Measurements from ENCODE around the gene CYFIP2. TPM values are rescaled to one million over a fixed set of nuclear protein-coding genes. Genes with fewer than 3 reads are reported as not detected.

CYFIP2 gene
- total RNA-seq, 1 experiment from 2014 or later = 45.1 TPM

DNA sequence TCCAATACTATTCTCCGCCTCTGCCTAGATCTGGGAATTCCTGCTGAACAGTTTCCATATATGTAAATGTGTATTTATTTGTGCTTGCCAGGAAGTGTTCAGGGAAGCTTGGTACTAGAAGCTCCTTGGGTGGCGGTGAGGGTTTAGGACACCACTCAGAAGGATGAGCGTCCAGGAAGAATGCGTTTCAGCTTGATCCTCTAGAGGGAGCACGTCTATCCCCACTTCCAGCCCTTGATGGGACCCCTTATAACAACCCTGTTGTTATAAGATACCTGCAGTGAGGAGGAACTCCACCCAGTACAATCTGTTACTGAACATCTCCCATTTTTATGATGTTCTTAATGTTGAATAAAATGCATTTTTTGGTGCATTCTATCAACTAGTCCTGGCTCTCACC, 88.9 kb downstream of the CYFIP2 start:
- H3K27ac ChIP-seq (ENCODE audit: low read depth, low read length) = no peak overlapping the region
- no peak for DNase-seq (ENCODE audit: low read depth, low spot score)
- no peak overlapping the region for H3K4me2 ChIP-seq (ENCODE audit: low read length)
- H3K9ac ChIP-seq (ENCODE audit: low read length) = no peak overlapping the region
- TF ChIP-seq RAD21 (IDR thresholded peaks at IDR 0.05; ENCODE audit: low read depth) = peak; percentile 42; the same call in 1 of the 2 replicates
- TF ChIP-seq FOSL1 (IDR thresholded peaks at IDR 0.05; ENCODE audit: low read depth) = no peak
- TF ChIP-seq, protein P1, sequence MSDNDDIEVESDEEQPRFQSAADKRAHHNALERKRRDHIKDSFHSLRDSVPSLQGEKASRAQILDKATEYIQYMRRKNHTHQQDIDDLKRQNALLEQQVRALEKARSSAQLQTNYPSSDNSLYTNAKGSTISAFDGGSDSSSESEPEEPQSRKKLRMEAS (IDR thresholded peaks at IDR 0.05) = no peak
- TF ChIP-seq, protein P2, sequence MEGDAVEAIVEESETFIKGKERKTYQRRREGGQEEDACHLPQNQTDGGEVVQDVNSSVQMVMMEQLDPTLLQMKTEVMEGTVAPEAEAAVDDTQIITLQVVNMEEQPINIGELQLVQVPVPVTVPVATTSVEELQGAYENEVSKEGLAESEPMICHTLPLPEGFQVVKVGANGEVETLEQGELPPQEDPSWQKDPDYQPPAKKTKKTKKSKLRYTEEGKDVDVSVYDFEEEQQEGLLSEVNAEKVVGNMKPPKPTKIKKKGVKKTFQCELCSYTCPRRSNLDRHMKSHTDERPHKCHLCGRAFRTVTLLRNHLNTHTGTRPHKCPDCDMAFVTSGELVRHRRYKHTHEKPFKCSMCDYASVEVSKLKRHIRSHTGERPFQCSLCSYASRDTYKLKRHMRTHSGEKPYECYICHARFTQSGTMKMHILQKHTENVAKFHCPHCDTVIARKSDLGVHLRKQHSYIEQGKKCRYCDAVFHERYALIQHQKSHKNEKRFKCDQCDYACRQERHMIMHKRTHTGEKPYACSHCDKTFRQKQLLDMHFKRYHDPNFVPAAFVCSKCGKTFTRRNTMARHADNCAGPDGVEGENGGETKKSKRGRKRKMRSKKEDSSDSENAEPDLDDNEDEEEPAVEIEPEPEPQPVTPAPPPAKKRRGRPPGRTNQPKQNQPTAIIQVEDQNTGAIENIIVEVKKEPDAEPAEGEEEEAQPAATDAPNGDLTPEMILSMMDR (IDR thresholded peaks at IDR 0.05 in 2 of 3, conservative IDR thresholded peaks at IDR 0.05 in 1 of 3; ENCODE audit: borderline replicate concordance in 1 of 3, insufficient read depth in 1 of 3, low read depth in 2 of 3, low read length in 2 of 3) = peak; percentile 33 to 75 (median 72); a peak in 5 of 6 replicates
- TF ChIP-seq POLR2AphosphoS5 (IDR thresholded peaks at IDR 0.05; ENCODE audit: low read depth, low read length) = no peak
- no peak for TF ChIP-seq SP1 (IDR thresholded peaks at IDR 0.05; ENCODE audit: low read depth)
- TF ChIP-seq TCF7L2 (IDR thresholded peaks at IDR 0.05; ENCODE audit: borderline replicate concordance, extremely low read depth, insufficient read depth, insufficient read length) = no peak
- H3K4me3 ChIP-seq (replicated peaks in 1 of 2; ENCODE audit: low read depth in 1 of 2, low read length in 2 of 2) = no peak overlapping the region
- no peaks in the 10 kb centered on the region for H3K36me3 ChIP-seq (ENCODE audit: control insufficient read depth in 1 of 2, insufficient read depth in 2 of 2, low read length in 2 of 2)
- POLR2A ChIA-PET = no interaction called here
- no peaks in the 10 kb centered on the region for H4K20me1 ChIP-seq (ENCODE audit: insufficient read depth)
- H3K9me3 ChIP-seq (ENCODE audit: control insufficient read depth in 1 of 2, insufficient read depth in 1 of 2, low read depth in 1 of 2, low read length in 2 of 2) = no peaks in the 10 kb centered on the region
- RAD21 ChIA-PET (ENCODE audit: low non-redundant PET in 1 of 2, low total read pairs in 2 of 2, uncharacterized antibody in 2 of 2, unreplicated experiment in 2 of 2) = no interaction called here
- CTCF ChIA-PET = interaction anchor here (0.6 to 2.2 kb wide), 7 partner anchors 9 to 123 kb away, joined by 3 to 8 read pairs (median 3); no protein-coding TSS in a partner anchor
- no TSS peak for BruUV-seq (replicated peaks)
- H3K27me3 ChIP-seq (ENCODE audit: insufficient read depth, low read length) = no peaks in the 10 kb centered on the region
- peak; percentile 92 for ATAC-seq
- no peaks in the 10 kb centered on the region for H3K4me1 ChIP-seq (ENCODE audit: control insufficient read depth in 1 of 2, insufficient read depth in 2 of 2, low read length in 2 of 2)
- intact Hi-C loops (cut with micrococcal nuclease) = no loop called here
- H3K9me2 ChIP-seq (ENCODE audit: insufficient read depth) = no peaks in the 10 kb centered on the region
- H3K79me2 ChIP-seq (ENCODE audit: insufficient read depth, low read length) = no peaks in the 10 kb centered on the region
- H2AFZ ChIP-seq (ENCODE audit: low read depth, low read length, poor library complexity, severe bottlenecking) = no peak overlapping the region

DNA sequence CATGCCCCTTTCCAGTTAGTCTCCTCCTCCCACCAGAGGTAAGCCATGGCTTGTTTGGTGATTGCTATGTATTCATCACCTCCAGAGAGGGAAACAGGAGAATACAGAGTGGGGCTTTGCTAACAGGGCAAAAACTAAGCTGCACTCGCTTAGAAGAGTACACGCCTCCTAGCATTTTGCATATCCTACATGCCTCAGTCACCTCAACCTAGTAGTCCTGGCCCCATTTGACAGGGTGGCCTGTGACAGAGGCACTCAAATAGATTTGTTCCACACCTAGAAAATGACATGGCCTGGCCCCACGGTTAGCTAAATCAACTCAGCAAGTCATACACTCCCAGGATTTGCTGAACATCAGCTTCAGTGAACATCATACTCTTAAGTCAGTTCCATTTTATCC, 90.7 kb downstream of the CYFIP2 start:
- no peak for TF ChIP-seq POLR2AphosphoS5 (IDR thresholded peaks at IDR 0.05; ENCODE audit: low read depth, low read length)
- no peak for TF ChIP-seq SP1 (IDR thresholded peaks at IDR 0.05; ENCODE audit: low read depth)
- TF ChIP-seq CEBPB (IDR thresholded peaks at IDR 0.05; ENCODE audit: low read depth) = no peak
- TF ChIP-seq, protein P2 (IDR thresholded peaks at IDR 0.05 in 2 of 3, conservative IDR thresholded peaks at IDR 0.05 in 1 of 3; ENCODE audit: borderline replicate concordance in 1 of 3, insufficient read depth in 1 of 3, low read depth in 2 of 3, low read length in 2 of 3) = no peak
- no peaks in the 10 kb centered on the region; a peak in 1 of 4 replicates for H3K36me3 ChIP-seq (ENCODE audit: control insufficient read depth in 1 of 2, insufficient read depth in 2 of 2, low read length in 2 of 2)
- no peaks in the 10 kb centered on the region for H3K27me3 ChIP-seq (ENCODE audit: insufficient read depth, low read length)
- H2AFZ ChIP-seq (ENCODE audit: low read depth, low read length, poor library complexity, severe bottlenecking) = no peak overlapping the region
- H3K4me3 ChIP-seq (replicated peaks in 1 of 2; ENCODE audit: low read depth in 1 of 2, low read length in 2 of 2) = no peak overlapping the region
- no peak overlapping the region for H3K27ac ChIP-seq (ENCODE audit: low read depth, low read length)
- ChIA-PET POLR2A (no interaction called here), RAD21 (ENCODE audit: low non-redundant PET in 1 of 2, low total read pairs in 2 of 2, uncharacterized antibody in 2 of 2, unreplicated experiment in 2 of 2) (no interaction called here), CTCF (interaction anchor here (1.0 kb wide), 1 partner anchor 12 kb away, joined by 3 read pairs; no protein-coding TSS in a partner anchor)
- no TSS peak for BruUV-seq (replicated peaks)
- no peak for ATAC-seq
- H4K20me1 ChIP-seq (ENCODE audit: insufficient read depth) = no peaks in the 10 kb centered on the region
- no peak for DNase-seq (ENCODE audit: low read depth, low spot score)
- intact Hi-C loops (cut with micrococcal nuclease) = no loop called here
- no peak overlapping the region for H3K4me2 ChIP-seq (ENCODE audit: low read length)
- no peaks in the 10 kb centered on the region for H3K79me2 ChIP-seq (ENCODE audit: insufficient read depth, low read length)
- H3K4me1 ChIP-seq (ENCODE audit: control insufficient read depth in 1 of 2, insufficient read depth in 2 of 2, low read length in 2 of 2) = no peaks in the 10 kb centered on the region
- no peaks in the 10 kb centered on the region for H3K9me2 ChIP-seq (ENCODE audit: insufficient read depth)
- no peak overlapping the region for H3K9ac ChIP-seq (ENCODE audit: low read length)
- no peaks in the 10 kb centered on the region for H3K9me3 ChIP-seq (ENCODE audit: control insufficient read depth in 1 of 2, insufficient read depth in 1 of 2, low read depth in 1 of 2, low read length in 2 of 2)

Data from HCT116 (cell line).